Panc1 (cell line): ENCODE results near the gene VIPR2. TPM values are rescaled to one million over a fixed set of nuclear protein-coding genes. Genes with fewer than 3 reads are reported as not detected.

ENCODE experiments used
- ATAC-seq: fragments of 200-7000 bp; cut with Tn5 transposase; 2 replicates; pipeline ENCODE4 v1.9.1; 2020; ENCODE audit warnings: mild to moderate bottlenecking, moderate library complexity
- BruUV-seq: library from RNA; stranded (reverse); fragments of 400-500 nt; replicated peaks from 2 replicates; lab custom pipeline; 2021; lab: Mats Ljungman, UMichigan
- CTCF ChIA-PET: fragments of 300-600 bp; sonication (Branson Sonifier 250); formaldehyde crosslinking; loops from one replicate; lab custom pipeline; 2022; ENCODE audit warnings: antibody characterized with exemption; lab: Charles Lee
- POLR2A ChIA-PET: fragments of 300-600 bp; sonication (Branson Sonifier 250); formaldehyde crosslinking; loops from one replicate; lab custom pipeline; 2022; ENCODE audit warnings: antibody characterized with exemption; lab: Charles Lee
- DNase-seq: peaks from one replicate; pipeline ENCODE4 v3.0.0-alpha.2; 2010; ENCODE audit warnings: low read depth, low spot score
- H3K27ac ChIP-seq: 2 replicates; pipeline ENCODE4 v1.5.1; 2011; ENCODE audit warnings: mild to moderate bottlenecking, low read length, inconsistent platforms
- H3K27me3 ChIP-seq: fragments of 200-500 bp; sonication (Bioruptor generic); 2 replicates; pipeline ENCODE4 v1.6.0; 2014; ENCODE audit warnings: low read length, inconsistent platforms; ENCODE audit not compliant: control insufficient read depth, insufficient read depth
- H3K36me3 ChIP-seq: fragments of 200-500 bp; sonication (Bioruptor generic); 2 replicates; pipeline ENCODE4 v1.5.1; 2014; ENCODE audit warnings: inconsistent platforms, mild to moderate bottlenecking, low read length, moderate library complexity; ENCODE audit not compliant: control insufficient read depth, insufficient read depth
- H3K4me1 ChIP-seq: 2 replicates; pipeline ENCODE4 v1.5.1; 2011; ENCODE audit warnings: inconsistent platforms, mild to moderate bottlenecking, low read length, moderate library complexity; ENCODE audit not compliant: control insufficient read depth, insufficient read depth
- H3K4me3 ChIP-seq, 2 experiments: 2 replicates each; pipeline ENCODE4 v1.5.1; 2011 to 2012; ENCODE audit warnings: low read depth in 2 of 2, low read length in 2 of 2, mild to moderate bottlenecking in 2 of 2, inconsistent platforms in 1 of 2, moderate library complexity in 1 of 2
- H3K9me3 ChIP-seq: fragments of 200-500 bp; sonication (Bioruptor generic); 2 replicates; pipeline ENCODE4 v1.5.1; 2014; ENCODE audit warnings: low read depth, mild to moderate bottlenecking, inconsistent platforms, low read length, moderate library complexity; ENCODE audit not compliant: control insufficient read depth, insufficient read depth
- POLR2AphosphoS5 ChIP-seq: IDR thresholded peaks from 2 replicates; pipeline ENCODE4 v1.6.1; 2012; ENCODE audit warnings: mild to moderate bottlenecking, low read depth, low read length, moderate library complexity
- REST ChIP-seq, 2 experiments: IDR thresholded peaks; 2 replicates each; pipeline ENCODE4 v1.6.1; 2011 to 2012; ENCODE audit warnings: low read depth in 2 of 2, control low read depth in 1 of 2, low read length in 1 of 2, mild to moderate bottlenecking in 1 of 2, moderate library complexity in 1 of 2; ENCODE audit not compliant: insufficient read depth in 1 of 2
- SIN3A ChIP-seq: IDR thresholded peaks from 2 replicates; pipeline ENCODE4 v1.6.1; 2012; ENCODE audit warnings: low read depth, mild to moderate bottlenecking, low read length, moderate library complexity, borderline replicate concordance; ENCODE audit not compliant: insufficient read depth
- TCF7L2 ChIP-seq: IDR thresholded peaks from 2 replicates; pipeline ENCODE4 v1.6.1; 2011; ENCODE audit warnings: mild to moderate bottlenecking, low read depth, low read length, inconsistent platforms
- in situ Hi-C: cut with HindIII; loops from 2 replicates; pipeline ENCODE4 v1.10.0; 2016; ENCODE audit warnings: low sequenced_read_pairs, low pct_unique_long_range_greater_than_20kb
- intact Hi-C: fragments of 100-400 bp; cut with micrococcal nuclease; formaldehyde crosslinking; loops from one replicate; pipeline ENCODE4 v1.10.0; 2022; ENCODE audit not compliant: unreplicated experiment
- total RNA-seq: library from RNA; stranded (reverse); gene quantifications from one replicate; pipeline ENCODE4 v1.2.1, GENCODE V29; 2021; ENCODE audit not compliant: unreplicated experiment
- TF ChIP-seq, protein P1 (sequence below): fragments of 450-650 bp; IDR thresholded peaks from 2 replicates; pipeline ENCODE4 v1.5.1; 2017; ENCODE audit warnings: mild to moderate bottlenecking

VIPR2 gene
- total RNA-seq, 1 experiment from 2014 or later = not detected

- Histone ChIP-seq H3K36me3 (no peaks in the 10 kb centered on the region), H3K9me3 (no peaks in the 10 kb centered on the region), H3K4me1 (no peaks in the 10 kb centered on the region), H3K27ac (no peak overlapping the region), H3K27me3 (peaks cover 2% of the 10 kb centered on the region; the same call in 1 of the 2 replicates), H3K4me3 (no peak overlapping the region)
- no peak for TF ChIP-seq SIN3A
- no peak for TF ChIP-seq TCF7L2
- TF ChIP-seq, protein P1, sequence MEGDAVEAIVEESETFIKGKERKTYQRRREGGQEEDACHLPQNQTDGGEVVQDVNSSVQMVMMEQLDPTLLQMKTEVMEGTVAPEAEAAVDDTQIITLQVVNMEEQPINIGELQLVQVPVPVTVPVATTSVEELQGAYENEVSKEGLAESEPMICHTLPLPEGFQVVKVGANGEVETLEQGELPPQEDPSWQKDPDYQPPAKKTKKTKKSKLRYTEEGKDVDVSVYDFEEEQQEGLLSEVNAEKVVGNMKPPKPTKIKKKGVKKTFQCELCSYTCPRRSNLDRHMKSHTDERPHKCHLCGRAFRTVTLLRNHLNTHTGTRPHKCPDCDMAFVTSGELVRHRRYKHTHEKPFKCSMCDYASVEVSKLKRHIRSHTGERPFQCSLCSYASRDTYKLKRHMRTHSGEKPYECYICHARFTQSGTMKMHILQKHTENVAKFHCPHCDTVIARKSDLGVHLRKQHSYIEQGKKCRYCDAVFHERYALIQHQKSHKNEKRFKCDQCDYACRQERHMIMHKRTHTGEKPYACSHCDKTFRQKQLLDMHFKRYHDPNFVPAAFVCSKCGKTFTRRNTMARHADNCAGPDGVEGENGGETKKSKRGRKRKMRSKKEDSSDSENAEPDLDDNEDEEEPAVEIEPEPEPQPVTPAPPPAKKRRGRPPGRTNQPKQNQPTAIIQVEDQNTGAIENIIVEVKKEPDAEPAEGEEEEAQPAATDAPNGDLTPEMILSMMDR = no peak
- no peak for TF ChIP-seq REST (IDR thresholded peaks at IDR 0.05; ENCODE audit: insufficient read depth in 1 of 2, low read depth in 2 of 2, low read length in 1 of 2)
- TF ChIP-seq POLR2AphosphoS5 = no peak
- DNase-seq = no peak
- POLR2A ChIA-PET = interaction anchor here (0.8 kb wide), 1 partner anchor 9 kb away, joined by 7 read pairs; no protein-coding TSS in a partner anchor
- in situ Hi-C loops (no loop called here), intact Hi-C loops (no loop called here)
- no peak for ATAC-seq
- CTCF ChIA-PET = no interaction called here
- no TSS peak for BruUV-seq
These were observed 152.6 kb downstream of the VIPR2 start for GRCh38 chr7:158991824-158992621.

DNA sequence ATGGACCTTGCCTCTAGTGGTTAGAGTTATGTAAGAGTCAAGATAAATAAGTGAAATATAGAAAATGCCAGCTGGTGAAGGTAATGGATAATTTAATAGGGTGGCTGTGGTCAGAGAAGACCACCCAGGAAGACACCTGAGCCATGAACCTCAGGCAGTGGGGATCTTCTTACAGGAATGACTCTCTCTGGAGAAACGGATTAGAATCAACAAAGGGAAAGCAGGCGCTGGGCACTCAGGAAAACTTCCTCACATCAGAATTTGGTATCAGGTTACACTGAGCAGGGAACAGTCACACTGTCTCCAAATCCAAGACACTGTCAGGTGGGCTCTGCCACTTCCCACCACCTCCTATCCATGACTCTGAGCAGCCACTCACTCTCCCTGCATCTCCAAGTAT is 155.7 kb downstream of the VIPR2 start:
- CTCF ChIA-PET = no interaction called here
- Histone ChIP-seq H3K4me3 (no peak overlapping the region), H3K36me3 (no peaks in the 10 kb centered on the region), H3K27ac (no peak overlapping the region), H3K27me3 (peaks cover 2% of the 10 kb centered on the region; the same call in 1 of the 2 replicates), H3K9me3 (no peaks in the 10 kb centered on the region), H3K4me1 (no peaks in the 10 kb centered on the region)
- no peak for TF ChIP-seq POLR2AphosphoS5
- no peak for TF ChIP-seq SIN3A
- no peak for TF ChIP-seq TCF7L2
- TF ChIP-seq, protein P1 = no peak
- in situ Hi-C loops (no loop called here), intact Hi-C loops (no loop called here)
- no TSS peak for BruUV-seq
- POLR2A ChIA-PET = no interaction called here
- DNase-seq (no peak), ATAC-seq (no peak)
